NCI-H2227 (cell line): Measurements from ENCODE around the gene FAM53B.

ENCODE experiments used
- DNase-seq: peaks from one replicate; lab custom pipeline; 2025; ENCODE audit not compliant: unreplicated experiment; lab: John Stamatoyannopoulos, UW

The FAM53B gene

DNA sequence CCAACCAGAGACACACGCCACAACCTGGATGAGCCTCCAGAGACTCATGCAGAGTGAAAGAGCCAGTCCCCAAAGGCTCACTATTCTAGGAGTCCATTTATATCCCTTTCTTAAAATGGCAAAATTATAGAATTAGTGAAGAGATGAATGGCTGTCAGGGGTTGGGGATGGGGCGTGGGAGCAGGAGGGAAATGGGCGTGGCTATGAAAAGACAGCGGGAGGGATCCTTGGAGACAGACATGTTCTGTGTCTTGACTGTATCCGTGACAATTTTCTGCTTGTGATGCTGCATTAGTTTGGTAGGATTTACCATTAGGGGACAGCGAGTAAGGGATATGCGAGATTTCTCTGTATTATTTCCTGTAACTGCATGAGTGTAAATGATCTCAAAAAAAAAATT is 33.0 kb downstream of the FAM53B start:
- no peak for DNase-seq

DNA sequence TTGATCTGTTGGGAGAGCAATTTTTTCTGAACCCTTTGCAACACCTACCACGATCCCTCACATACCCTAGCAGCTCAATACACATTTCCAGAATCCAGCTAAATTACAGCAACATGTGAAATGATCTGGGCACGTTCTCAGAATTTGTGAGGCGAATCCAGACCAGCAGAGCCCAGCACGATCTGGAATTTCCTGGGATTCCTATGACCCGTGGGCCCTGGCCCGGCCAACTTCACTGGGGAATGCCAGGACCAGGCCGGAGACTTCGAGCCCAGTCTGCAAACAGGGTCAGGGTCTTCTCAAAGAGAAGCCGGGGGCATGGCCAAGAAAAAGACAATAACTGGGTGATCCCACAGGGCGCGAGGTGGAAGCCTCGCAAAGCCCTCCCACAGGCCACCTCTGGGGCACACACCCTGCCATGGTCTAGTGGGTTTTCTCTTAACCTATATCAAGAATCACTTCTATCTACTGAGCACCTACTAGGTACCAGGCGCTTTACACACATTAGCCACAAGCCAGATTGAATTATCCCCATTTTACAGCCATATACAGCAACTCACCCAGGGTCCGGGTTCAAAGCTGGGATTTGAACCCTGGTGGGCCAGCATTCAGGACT is 33.8 kb downstream of the FAM53B start:
- no peak for DNase-seq

DNA sequence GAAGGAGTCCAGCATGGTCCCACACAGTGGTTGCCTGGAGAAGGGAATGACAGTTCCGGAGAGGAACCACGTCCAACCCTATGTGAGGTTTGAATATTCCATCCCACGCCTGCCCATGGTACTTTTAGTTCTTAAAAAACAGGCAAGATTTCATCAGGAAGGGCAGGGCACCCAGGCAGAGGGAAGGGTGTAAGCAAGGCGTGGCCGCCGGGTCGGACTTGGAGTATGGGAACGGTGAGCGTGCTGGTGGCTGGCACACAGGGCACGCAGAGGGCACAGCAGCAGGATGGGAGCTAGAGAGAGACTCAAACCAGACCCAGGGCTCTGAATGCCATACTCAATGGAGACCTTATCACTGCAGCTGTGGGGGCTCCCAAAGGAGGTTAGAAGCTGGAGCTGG is 34.3 kb downstream of the FAM53B start:
- DNase-seq, result no peak

DNA sequence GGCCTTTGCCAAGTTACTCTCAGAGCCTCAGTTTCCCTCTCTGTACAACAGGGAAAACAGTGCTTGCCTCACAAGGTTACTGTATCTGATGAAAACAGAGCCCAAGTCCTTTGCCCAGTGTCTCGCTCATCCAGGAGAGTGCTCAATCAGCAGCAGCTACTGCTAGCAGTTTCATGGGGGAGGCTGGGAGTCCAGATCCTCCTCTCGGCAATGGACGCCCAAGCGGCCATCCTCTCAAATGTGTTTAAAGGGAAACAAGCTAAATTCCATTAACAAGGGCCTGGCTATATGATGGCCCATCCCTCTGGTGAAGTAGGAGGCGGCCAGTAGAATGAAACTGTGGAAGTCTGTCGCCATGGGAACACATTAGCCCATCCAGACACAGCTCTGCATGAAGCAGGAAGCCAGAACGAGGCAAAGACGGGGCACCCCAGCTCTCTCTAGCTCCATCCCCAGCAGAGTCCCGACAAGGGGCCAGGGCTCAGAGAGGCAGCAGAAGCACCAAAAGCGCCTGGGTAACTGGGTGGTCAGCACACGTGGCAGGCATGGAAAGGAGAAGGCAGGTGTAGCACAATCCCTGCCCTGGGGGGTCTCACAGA is 35.2 kb downstream of the FAM53B start:
- DNase-seq, result peak; percentile 51

DNA sequence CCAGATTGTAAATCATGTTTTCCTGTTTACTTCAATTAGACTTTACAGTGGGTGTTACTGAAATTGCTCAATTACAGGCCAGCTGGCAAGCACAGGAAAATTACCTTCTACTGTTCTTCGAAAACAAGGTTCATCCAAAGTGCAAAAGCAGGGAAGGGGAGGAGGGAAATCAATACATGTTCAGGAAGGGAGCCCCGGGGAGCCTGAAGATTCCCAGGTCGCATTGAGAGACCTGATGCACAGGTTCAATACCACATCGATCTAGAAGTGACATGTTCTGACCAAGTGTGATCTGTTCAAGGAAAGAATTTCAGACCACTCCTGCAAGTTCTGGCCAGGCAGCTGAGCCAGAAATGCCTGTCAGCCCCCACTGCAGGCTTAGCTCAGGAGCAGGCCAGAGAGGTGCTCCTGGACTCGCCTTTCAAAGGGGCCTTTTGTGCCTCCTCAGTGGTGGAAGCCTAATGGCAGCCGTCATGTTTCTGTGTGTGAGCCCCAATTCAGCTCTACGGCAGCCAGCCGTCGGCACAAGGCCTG is 35.9 kb downstream of the FAM53B start:
- peak; percentile 45 for DNase-seq

DNA sequence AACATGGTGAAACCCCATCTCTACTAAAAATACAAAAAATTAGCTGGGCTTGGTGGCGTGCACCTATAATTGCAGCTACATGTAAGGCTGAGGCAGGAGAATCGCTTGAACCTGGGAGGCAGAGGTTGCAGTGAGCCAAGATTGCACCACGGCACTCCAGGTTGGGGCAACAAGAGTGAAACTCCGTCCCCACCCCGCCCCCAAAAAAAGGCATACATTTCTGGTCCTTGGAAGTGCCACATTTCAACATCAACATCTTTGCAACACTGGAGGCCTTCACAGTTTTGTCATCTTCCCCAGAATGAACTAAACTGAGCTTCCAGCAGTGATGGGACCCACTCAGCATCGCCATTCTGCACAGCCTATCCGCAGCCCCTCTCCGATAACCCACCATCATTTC is 36.6 kb downstream of the FAM53B start:
- DNase-seq, result no peak

DNA sequence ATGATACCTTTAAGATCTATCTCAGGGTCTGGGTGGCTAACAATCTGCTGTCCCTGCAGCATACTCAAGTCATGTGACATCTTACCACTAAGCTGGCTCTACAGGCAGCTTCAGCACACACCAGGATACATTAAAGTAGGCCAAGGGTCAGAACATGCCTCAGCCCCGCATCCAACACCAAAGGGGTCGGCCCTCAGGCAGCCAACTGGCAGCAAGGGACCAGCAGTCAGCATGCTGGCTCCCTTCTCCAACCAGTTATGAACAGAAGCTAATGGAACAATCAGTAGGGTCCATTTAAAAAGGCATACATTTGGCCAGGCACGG is 37.1 kb downstream of the FAM53B start:
- no peak for DNase-seq

DNA sequence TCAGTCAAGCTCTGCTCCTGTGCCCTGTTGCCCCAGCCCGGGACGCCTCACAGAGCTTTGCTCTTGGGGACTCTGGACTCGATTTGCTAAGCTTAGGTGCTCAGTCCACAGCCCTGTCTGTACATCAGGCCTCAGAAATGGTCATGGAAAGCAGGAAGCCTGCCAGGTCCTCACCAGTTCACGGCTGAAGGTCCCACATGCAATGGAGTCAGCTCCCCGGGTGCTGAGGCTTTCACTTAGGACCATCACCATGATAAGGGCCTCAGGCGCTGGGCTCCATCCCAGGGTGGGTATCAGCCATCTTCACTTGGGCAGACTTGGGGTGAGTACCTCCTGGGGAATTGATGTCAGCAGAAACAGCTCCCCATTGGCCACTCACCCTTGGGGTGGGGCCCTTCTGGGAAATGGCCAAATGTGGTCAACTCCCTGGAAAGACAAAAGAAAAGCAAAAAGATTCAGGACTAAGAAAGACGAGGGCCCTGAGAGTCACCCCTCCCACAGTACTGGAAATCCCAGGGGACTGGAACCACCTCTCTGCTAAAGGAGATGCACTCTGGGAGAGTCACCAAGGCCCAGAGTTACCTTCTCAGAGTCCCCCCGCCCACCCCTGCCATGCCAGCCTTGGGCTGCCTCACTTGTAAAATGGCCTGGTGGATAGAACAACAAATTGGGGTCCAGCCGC is 37.6 kb downstream of the FAM53B start:
- no peak for DNase-seq

DNA sequence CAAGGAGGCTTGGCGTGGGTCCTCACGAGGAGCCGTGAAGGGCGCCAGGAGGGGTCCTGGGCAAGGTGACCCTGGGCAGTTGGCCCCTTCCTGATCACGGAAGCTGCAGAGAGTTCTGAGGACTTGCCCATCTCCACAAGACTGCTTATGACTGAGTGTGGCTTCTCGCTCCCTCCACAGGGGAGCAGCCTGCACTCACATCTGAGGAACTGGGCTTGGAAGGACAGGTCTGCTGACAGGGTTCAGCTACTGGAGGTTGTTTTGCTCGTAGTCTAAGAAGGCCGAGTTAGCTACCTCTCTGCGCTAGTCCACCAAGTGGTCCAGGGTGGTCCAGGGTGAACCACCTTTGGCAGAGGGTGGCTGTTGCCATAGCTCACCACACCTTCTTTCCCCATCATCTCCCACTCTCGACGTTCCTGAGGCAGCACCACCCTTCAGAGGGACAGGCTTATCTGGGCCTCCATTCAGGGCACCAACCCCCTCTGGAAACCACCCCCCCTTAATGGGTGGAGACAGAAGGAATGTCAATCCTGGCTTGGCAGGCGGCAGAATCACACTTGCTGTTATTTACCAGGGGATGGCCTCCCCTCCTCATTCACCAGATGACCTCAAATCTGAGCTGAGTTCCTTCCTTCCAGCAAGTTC is 38.2 kb downstream of the FAM53B start:
- no peak for DNase-seq

DNA sequence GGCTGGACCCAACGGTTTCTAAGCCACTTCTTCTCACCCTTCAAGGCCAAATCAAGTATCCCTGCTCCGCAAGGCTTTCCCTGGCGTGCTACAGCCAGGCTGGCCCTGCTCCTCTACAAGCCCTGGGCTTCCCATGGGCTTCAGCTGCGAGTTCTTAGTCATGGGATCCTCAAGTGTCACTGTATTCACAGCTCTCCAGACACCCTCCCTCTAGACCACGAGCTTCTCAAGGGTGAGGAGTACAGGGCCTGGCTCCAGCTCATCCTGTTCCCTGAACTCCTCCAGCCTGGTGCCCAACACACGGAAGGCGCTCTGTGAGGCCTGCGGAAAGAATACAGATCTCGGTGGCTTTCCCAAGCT is 38.8 kb downstream of the FAM53B start:
- no peak for DNase-seq

DNA sequence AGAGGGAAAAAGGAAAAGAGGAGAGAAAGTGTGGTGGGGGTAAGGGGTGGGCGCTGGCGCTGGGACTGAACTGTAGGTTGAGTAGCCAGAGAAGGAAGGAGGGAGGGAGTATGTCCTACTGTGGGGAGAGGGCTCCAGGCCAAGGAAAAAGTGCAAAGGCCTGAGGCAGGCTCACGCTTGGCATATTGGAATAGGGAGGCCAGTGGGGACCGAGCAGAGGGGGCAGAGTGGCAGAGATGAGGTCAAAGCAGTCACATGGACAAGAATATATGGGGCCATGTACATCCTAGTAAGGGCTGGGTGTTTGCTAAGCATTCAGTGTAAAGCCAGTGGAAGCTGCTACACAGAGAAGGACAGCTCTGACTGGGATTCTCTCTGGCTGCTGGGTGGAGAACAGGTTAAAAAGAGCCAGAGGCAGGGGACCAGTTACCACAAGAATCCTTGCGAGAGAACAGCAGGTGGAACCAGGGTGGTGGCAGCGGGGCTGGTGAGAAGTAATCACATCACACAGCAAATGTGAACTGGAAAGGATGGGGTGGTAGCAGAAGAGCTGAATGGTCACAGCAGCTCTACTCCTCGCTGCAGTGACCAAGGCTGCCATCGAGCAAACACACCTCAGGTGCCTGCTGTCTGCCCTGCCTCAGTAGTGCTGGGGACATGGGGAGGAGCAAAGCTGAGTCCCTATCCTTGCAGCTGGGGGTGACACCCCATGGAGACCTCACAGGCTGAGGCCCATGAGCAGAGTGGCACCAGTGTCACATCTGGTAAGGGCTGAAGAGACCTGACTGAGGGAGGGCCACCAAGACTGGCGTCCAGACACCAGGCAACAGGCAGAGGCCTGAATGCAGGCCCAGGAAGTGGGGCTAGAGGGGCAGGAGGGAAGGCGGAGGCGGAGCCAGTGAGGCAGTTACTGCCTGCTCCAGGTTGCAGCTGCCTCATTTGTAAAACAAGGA is 39.5 kb downstream of the FAM53B start:
- no peak for DNase-seq

DNA sequence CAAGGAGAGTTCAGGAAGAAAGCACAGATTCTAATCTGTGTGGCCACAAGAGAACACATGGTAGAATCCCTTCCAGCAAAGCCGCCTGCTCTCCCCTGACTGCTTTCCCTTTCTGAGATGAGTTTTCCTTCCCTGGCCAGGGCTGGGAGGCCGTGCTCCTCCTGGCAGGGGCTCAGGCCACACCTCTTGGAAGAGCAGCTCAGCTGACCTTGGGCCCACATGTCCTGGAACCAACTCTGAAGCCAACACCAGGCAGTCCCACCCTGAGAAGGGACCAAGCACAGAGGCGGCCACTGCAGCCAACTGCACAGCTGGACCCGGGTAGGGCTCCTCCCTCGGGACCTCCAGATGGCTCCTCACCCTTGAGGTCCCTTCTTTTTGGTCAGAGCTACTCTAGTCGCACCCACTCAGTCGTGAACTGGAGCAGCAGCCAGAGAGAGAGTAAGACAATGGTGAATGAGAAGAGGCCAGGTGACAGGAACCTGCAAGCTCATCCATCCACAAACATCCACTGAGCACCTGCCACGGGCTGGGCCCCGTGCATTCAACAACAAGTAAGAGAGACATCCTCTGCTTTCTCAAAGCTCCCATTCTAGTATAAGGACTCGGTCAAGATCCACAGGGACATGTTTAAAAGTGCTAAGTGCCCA is 40.3 kb downstream of the FAM53B start:
- no peak for DNase-seq

DNA sequence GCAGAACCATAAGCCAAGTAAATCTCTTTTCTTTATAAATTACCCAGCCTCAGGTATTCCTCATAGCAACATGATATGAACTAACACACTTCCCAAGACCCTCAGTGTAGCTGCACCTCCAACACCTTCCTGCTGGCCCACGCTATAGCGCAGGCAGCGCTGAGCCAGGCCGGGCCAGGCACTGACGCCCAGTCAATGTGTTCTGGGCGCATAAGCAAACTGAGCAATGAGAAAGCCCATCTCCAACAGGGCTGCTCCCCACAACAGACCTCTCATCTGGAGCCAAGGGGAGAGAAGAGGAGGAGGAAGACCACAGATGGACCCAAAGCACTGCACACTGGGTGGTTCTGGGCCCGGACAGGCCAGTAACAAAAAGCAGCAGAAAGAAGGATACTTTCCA is 40.8 kb downstream of the FAM53B start:
- DNase-seq, result no peak

DNA sequence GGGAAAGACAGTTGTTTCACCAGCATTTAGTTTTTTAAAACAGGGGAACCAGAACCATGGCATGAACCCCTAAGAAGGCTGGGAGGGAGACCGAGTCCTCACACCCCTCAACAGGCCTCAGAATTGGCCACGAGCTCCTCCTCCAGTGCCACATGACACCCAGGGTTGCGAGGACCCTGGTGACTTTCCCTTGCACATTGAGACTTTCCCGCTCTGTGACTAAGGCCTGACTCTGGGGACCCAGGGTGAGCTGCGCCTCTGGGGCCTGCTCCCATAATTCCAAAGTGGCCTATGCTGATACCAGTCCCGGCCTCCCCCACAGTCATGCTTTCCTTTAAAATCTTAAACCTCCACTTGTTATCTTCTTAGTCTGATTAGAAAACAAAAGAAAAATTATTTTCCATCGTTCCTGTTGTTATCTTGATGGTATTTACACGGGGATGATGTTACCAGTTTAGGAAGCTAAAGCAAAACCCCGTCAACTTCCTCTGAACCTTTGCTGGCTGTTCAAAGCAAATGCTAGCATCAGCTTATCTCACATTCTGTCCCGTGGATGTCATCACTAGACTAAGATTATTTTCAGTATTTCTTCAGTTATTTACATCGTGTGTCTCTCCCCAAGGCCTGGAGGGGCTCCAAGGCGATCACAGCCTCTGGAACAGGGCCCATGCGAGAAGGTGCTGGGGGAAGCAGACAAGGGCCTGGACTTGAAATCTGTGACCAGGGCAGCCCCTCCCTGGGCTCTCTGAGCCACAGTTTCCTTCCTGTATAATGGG is 42.1 kb downstream of the FAM53B start:
- DNase-seq, result no peak

DNA sequence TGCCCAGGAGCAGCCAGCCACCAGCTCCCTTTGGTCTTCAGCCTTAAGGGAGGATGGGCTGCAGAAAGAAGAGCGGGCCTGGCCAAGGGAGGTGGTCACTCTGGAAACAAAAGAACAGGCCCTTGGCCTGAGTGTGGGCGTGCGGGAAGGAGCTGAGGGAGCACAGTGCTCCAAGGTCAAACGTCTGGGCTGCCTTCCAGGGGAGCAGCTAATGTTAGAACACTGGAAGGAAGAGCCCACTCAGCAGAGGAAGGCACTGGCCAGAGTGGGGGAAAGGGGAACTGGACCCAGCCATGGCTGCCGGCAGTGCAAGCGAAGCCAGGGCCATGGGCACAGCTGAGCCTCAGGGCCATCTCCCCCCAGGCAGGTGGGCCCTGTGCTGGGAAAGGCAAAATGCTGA is 42.7 kb downstream of the FAM53B start:
- no peak for DNase-seq

DNA sequence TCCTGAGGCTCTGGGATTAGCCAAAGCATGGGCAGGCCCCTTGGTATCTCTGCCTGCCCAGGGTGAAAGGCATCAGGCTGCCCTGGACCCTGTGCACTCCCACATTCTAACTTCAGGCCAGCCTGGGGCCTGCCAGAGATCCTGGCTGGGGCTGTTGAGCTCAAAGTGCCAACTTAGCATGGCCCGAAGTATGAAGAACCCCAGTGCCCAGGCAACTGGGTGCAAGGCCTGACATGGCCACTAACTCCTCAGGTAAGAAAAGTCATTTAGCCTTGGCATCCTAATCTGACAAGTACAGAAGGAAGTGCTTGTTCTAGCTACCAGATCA is 43.2 kb downstream of the FAM53B start:
- no peak for DNase-seq

DNA sequence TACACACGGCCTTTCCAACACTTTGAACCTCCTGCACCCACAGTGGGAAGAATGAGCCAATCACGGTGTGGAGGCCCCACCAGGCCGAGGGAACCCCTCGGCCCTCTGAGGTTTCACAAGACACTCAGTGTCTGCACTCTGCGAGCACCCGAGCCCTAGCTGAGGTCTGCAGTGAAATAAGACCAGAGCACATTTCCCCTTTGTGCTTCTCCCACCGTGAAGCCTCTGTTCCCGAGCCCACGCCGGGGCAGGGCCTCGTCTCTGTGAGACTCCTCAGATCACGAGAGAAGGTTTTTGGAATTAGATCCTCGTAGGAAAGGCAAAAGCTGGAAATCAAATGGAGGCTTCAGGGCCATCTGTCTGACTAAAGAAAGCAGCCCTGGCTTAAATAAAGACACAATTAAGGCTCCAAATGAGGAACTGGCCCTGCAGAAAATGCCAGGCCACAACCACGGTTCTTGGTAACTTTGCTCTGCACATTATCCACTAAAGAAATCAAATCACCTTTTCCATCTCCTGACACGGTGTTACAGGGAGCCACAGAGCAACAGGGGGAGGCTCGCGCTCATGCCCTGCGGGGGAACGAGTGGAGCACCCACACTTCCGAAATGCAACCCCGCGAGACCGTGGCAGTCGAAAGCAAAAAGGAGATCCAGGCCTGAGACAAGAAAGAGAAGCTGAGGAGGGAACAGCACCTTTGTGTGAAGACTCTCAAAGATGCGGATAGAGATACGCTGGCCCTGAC is 43.7 kb downstream of the FAM53B start:
- DNase-seq, result no peak

DNA sequence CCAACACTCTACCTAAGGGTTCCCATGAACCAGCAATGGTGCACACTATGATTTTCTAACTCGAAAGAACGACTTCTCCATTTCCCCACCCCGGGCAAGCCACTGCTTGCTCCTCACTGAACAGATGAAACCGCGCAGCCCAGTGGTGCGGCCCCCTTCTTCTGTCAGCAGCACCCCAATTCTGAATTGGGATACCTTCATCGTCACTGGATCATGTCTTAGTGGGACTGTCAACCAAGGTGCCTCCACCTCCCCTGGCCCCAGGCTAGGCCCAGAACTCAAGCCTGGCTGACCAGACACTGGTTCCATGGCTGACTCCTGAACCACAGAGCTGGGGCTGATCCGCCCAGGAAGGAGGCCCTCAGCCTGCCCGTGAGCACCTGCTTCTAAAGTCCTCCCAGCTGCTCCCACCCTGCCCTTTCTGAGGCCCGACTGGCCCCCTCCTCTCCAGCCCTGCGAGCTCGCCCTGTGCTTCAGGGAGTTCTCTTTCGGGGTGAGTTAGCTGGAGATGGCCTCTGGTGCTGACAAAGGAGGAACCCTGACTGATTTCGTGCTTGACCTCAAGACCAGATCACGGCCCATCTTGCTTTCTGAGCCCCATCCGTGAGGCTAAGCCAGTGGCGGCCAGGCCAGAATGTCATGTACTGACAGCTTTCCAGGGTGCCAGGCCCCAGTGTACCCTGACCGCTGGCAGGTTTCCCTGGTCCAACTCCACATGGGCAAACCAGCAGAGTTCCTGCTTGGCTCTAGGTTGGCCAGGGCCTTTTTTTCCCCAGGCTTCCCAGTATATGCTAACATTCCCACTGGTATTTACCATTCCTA is 44.5 kb downstream of the FAM53B start:
- DNase-seq, result no peak
